ENCODE data around the gene LRP3.

DNA sequence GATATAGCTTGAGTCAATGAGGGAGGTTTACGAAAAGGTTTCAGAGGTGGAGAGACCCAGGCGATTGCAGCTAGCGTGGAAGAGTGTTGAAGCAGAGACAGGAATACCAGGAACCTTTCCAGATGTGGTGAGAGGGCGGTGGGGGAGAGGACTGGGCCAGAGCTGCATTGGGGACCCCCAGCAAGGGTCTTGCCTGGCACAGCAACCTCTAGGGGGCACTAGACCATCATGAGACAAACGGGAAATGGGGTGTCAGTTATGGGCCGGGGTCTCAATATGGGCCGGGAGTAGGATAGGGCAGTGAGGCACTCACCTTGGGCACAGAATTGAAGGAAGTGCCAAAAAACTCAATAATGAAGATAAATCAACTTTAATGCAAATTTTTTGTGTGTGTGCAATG lies 2.1 kb upstream of the LRP3 start:
- TF ChIP-seq, protein P1, sequence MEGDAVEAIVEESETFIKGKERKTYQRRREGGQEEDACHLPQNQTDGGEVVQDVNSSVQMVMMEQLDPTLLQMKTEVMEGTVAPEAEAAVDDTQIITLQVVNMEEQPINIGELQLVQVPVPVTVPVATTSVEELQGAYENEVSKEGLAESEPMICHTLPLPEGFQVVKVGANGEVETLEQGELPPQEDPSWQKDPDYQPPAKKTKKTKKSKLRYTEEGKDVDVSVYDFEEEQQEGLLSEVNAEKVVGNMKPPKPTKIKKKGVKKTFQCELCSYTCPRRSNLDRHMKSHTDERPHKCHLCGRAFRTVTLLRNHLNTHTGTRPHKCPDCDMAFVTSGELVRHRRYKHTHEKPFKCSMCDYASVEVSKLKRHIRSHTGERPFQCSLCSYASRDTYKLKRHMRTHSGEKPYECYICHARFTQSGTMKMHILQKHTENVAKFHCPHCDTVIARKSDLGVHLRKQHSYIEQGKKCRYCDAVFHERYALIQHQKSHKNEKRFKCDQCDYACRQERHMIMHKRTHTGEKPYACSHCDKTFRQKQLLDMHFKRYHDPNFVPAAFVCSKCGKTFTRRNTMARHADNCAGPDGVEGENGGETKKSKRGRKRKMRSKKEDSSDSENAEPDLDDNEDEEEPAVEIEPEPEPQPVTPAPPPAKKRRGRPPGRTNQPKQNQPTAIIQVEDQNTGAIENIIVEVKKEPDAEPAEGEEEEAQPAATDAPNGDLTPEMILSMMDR (IDR thresholded peaks at IDR 0.05) = no peak
- TF ChIP-seq POLR2A (IDR thresholded peaks at IDR 0.05) (no peak), EP300 (IDR thresholded peaks at IDR 0.05) (no peak)

Data from ovary (tissue), 3 donors.